ENCODE data around the gene MEF2C.

MEF2C gene

GRCh38 chr5:88689668-88690408, 193.1 kb downstream of the MEF2C start:
- no peaks in the 10 kb centered on the region for H3K9me3 ChIP-seq (ENCODE audit: control insufficient read depth, insufficient read depth, low read length)
- peaks cover 11% of the 10 kb centered on the region for H3K4me1 ChIP-seq (ENCODE audit: control insufficient read depth, low read length)
- H3K27ac ChIP-seq (ENCODE audit: low read depth, low read length) = no peak overlapping the region
- peaks cover 30% of the 10 kb centered on the region for H3K27me3 ChIP-seq (ENCODE audit: control insufficient read depth, low read length)
- no peaks in the 10 kb centered on the region for H3F3A ChIP-seq (ENCODE audit: control insufficient read depth, insufficient read depth)
- no peaks in the 10 kb centered on the region for H3K36me3 ChIP-seq (ENCODE audit: control insufficient read depth, low read length)
- no peaks in the 10 kb centered on the region for H4K20me1 ChIP-seq (ENCODE audit: control insufficient read depth, insufficient read depth, low read depth, low read length)
- H3K4me2 ChIP-seq (ENCODE audit: low read length) = no peak overlapping the region
- H3K4me3 ChIP-seq (ENCODE audit: low read length) = no peak overlapping the region
- TF ChIP-seq EZH2phosphoT487 (IDR thresholded peaks at IDR 0.05; ENCODE audit: borderline replicate concordance, low read length) (no peak), CTCF (IDR thresholded peaks at IDR 0.05; ENCODE audit: low read depth, low read length, poor library complexity, severe bottlenecking) (no peak)
- no peaks in the 10 kb centered on the region for H3K79me2 ChIP-seq (ENCODE audit: control insufficient read depth, low read length)
- no peaks in the 10 kb centered on the region for H3K9me2 ChIP-seq (replicated peaks; ENCODE audit: control insufficient read depth, low read length)

GRCh38 chr5:88688984-88689667, 193.9 kb downstream of the MEF2C start:
- no peaks in the 10 kb centered on the region for H3K79me2 ChIP-seq (ENCODE audit: control insufficient read depth, low read length)
- no peaks in the 10 kb centered on the region for H3K9me3 ChIP-seq (ENCODE audit: control insufficient read depth, insufficient read depth, low read length)
- no peak overlapping the region for H3K27ac ChIP-seq (ENCODE audit: low read depth, low read length)
- no peaks in the 10 kb centered on the region for H3K36me3 ChIP-seq (ENCODE audit: control insufficient read depth, low read length)
- H3K4me2 ChIP-seq (ENCODE audit: low read length) = no peak overlapping the region
- H3F3A ChIP-seq (ENCODE audit: control insufficient read depth, insufficient read depth) = no peaks in the 10 kb centered on the region
- H3K4me3 ChIP-seq (ENCODE audit: low read length) = no peak overlapping the region
- H4K20me1 ChIP-seq (ENCODE audit: control insufficient read depth, insufficient read depth, low read depth, low read length) = no peaks in the 10 kb centered on the region
- TF ChIP-seq CTCF (IDR thresholded peaks at IDR 0.05; ENCODE audit: low read depth, low read length, poor library complexity, severe bottlenecking) (no peak), EZH2phosphoT487 (IDR thresholded peaks at IDR 0.05; ENCODE audit: borderline replicate concordance, low read length) (no peak)
- H3K4me1 ChIP-seq (ENCODE audit: control insufficient read depth, low read length) = peaks cover 11% of the 10 kb centered on the region
- H3K27me3 ChIP-seq (ENCODE audit: control insufficient read depth, low read length) = peaks cover 30% of the 10 kb centered on the region
- H3K9me2 ChIP-seq (replicated peaks; ENCODE audit: control insufficient read depth, low read length) = no peaks in the 10 kb centered on the region

GRCh38 chr5:88688156-88688983, 194.6 kb downstream of the MEF2C start:
- Histone ChIP-seq H3K4me3 (ENCODE audit: low read length) (no peak overlapping the region), H3K79me2 (ENCODE audit: control insufficient read depth, low read length) (no peaks in the 10 kb centered on the region), H3K4me2 (ENCODE audit: low read length) (no peak overlapping the region), H3K36me3 (ENCODE audit: control insufficient read depth, low read length) (no peaks in the 10 kb centered on the region; the same call in 1 of the 2 replicates), H3K27me3 (ENCODE audit: control insufficient read depth, low read length) (peaks cover 27% of the 10 kb centered on the region), H3K9me3 (ENCODE audit: control insufficient read depth, insufficient read depth, low read length) (no peaks in the 10 kb centered on the region), H3K27ac (ENCODE audit: low read depth, low read length) (no peak overlapping the region), H3F3A (ENCODE audit: control insufficient read depth, insufficient read depth) (no peaks in the 10 kb centered on the region), H3K4me1 (ENCODE audit: control insufficient read depth, low read length) (peaks cover 11% of the 10 kb centered on the region), H3K9me2 (replicated peaks; ENCODE audit: control insufficient read depth, low read length) (no peaks in the 10 kb centered on the region), H4K20me1 (ENCODE audit: control insufficient read depth, insufficient read depth, low read depth, low read length) (no peaks in the 10 kb centered on the region)
- TF ChIP-seq CTCF (IDR thresholded peaks at IDR 0.05; ENCODE audit: low read depth, low read length, poor library complexity, severe bottlenecking) = no peak
- TF ChIP-seq EZH2phosphoT487 (IDR thresholded peaks at IDR 0.05; ENCODE audit: borderline replicate concordance, low read length) = no peak

Measured in DOHH2 (cell line).